IPS DF 4.7 (cell line): Measurements from ENCODE around the gene SETBP1.

Source experiments
- DNase-seq: peaks from one replicate; pipeline ENCODE4 v3.0.0-alpha.2; 2013; ENCODE audit warnings: low spot score; ENCODE audit errors: extremely low read depth

SETBP1 gene

DNA sequence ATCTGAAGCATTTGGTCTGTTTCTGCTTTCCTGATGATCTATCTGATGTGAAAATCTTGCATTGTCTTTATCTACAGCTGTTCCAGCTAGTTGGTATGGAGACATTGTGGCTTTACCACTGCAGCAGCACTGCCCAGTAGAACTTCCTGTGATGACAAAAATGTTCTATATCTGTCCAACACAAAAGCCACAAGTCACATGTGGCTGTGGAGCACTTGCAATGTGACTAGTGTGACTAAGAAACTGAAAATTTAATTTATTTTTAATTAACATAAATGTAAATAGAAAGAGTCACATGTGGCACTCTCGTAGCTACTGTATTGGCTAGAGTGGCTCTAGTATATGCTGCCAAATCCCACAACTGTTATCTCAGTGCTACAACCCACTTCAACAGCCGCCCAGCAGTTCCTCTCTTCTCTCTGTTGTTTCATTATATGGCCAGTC, 425.7 kb downstream of the SETBP1 start:
- DNase-seq = no peak

GRCh38 chr18:45107425-45107824, 426.7 kb downstream of the SETBP1 start:
- no peak for DNase-seq

DNA sequence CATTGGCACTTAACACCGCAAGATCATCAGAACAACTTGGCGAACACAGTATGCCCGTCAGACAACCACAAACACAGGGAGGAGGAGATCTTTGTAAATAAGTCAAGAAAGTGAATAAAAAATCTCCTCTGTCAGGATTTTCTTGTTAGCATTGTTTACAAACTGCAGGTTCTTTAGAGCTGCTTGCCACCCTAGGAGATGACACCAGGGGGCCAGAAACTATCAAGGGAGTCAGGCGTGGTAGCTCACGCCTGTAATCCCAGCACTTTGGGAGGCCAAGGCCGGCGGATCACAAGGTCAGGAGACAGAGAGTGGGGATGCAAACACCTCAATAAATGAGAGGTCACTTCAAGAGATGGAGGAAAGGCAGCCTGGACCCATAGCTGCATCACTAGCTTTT, 428.1 kb downstream of the SETBP1 start:
- no peak for DNase-seq

GRCh38 chr18:45109271-45109670, 428.6 kb downstream of the SETBP1 start:
- DNase-seq = no peak

DNA sequence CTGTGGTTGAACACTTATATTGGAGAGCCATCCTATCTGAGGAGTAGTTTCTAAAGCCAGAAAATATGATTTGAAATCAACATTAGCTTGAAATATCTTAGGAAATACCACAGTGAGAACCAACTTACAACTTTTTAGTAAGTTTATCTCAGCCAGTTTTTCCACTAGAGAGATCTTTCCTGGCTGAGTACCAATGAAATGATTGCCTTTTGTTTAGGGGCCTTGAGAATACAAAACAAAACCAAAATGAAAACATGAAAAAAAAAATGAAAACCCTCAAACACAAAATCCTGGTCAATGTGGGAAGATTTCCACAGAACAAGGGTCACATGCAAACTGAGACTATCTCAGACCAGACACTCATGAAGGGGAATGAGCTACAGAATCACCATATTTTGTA, 429.0 kb downstream of the SETBP1 start:
- no peak for DNase-seq

- DNase-seq = no peak
Measured at GRCh38 chr18:45110577-45111501, 430.2 kb downstream of the SETBP1 start.

- no peak for DNase-seq
Measured at GRCh38 chr18:45111502-45111848, 430.8 kb downstream of the SETBP1 start.

GRCh38 chr18:45112682-45113081, 432.0 kb downstream of the SETBP1 start:
- DNase-seq = no peak

- no peak for DNase-seq
Measured at GRCh38 chr18:45116116-45116515, 435.4 kb downstream of the SETBP1 start.
